ENCODE data around the gene ERAL1.

ERAL1 gene

GRCh38 chr17:28854457-28855335, at the start of gene ERAL1:
TSS of gene ERAL1 (plus strand) at chr17:28855016. CDS start at chr17:28855035, 19 bp downstream.
- peaks cover 20% of the 10 kb centered on the region for H3K36me3 ChIP-seq (ENCODE audit: control insufficient read depth, low read depth, low read length)
- no peaks in the 10 kb centered on the region for H3K9me3 ChIP-seq (ENCODE audit: control insufficient read depth, low read depth, low read length)
- H3K9ac ChIP-seq (ENCODE audit: low read length) = peak within 1 kb of the TSS; percentile 74
- peak within 1 kb of the TSS; percentile 87 for H3K4me3 ChIP-seq (ENCODE audit: low read length)
- peaks cover 3% of the 10 kb centered on the region for H3K4me1 ChIP-seq (ENCODE audit: control insufficient read depth, low read depth, low read length)
- peak within 1 kb of the TSS; percentile 19 for H3K27ac ChIP-seq (ENCODE audit: low read length)
- H3K27me3 ChIP-seq (ENCODE audit: control insufficient read depth, insufficient read depth, low read length) = no peaks in the 10 kb centered on the region

DNA sequence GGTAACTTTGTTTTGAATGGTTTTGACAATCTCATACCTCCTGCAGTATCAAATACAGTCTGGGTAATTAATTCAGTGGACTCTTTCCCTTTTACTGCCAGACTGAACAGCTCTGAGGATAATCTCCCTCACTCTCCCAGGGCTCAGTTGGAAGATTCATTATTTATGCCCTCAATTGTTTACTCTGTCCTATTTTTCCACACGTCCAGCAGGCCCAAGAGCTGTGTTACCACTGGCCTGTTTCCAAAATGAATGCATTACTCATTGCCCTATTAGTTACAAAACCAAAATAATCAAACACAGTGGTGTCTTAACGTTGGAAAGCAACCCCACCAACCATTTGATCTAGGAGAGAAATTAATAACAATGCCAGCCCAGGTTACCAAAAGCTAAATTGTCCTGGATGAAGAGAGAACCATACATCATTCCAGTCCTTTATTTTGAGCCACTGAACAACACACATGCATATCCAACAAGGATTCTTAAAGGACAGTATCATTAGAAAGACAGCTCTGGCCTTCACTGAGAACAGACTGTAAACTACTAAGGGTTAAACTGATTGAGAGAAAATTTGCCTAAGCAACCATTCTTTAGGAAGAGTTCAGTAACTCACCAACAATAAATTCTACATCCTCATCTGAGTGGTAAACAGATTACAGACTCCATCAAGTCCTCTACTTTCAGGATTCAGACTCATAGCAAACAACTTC, 46.7 kb upstream of the ERAL1 start:
- peak overlapping the region; percentile 59 for H3K9ac ChIP-seq (ENCODE audit: low read length)
- peaks cover 22% of the 10 kb centered on the region for H3K36me3 ChIP-seq (ENCODE audit: control insufficient read depth, low read depth, low read length)
- peak overlapping the region; percentile 65 for H3K27ac ChIP-seq (ENCODE audit: low read length)
- no peaks in the 10 kb centered on the region for H3K9me3 ChIP-seq (ENCODE audit: control insufficient read depth, low read depth, low read length)
- peak overlapping the region; percentile 43 for H3K4me3 ChIP-seq (ENCODE audit: low read length)
- H3K27me3 ChIP-seq (ENCODE audit: control insufficient read depth, insufficient read depth, low read length) = no peaks in the 10 kb centered on the region
- peaks cover 33% of the 10 kb centered on the region for H3K4me1 ChIP-seq (ENCODE audit: control insufficient read depth, low read depth, low read length)

GRCh38 chr17:28810437-28810836, 44.4 kb upstream of the ERAL1 start:
- peak overlapping the region; percentile 98 for H3K4me3 ChIP-seq (ENCODE audit: low read length)
- H3K27ac ChIP-seq (ENCODE audit: low read length) = no peak overlapping the region
- peaks cover 33% of the 10 kb centered on the region for H3K4me1 ChIP-seq (ENCODE audit: control insufficient read depth, low read depth, low read length)
- H3K36me3 ChIP-seq (ENCODE audit: control insufficient read depth, low read depth, low read length) = peaks cover 13% of the 10 kb centered on the region
- no peak overlapping the region for H3K9ac ChIP-seq (ENCODE audit: low read length)
- H3K9me3 ChIP-seq (ENCODE audit: control insufficient read depth, low read depth, low read length) = no peaks in the 10 kb centered on the region
- H3K27me3 ChIP-seq (ENCODE audit: control insufficient read depth, insufficient read depth, low read length) = no peaks in the 10 kb centered on the region

- no peaks in the 10 kb centered on the region for H3K27me3 ChIP-seq (ENCODE audit: control insufficient read depth, insufficient read depth, low read length)
- H3K4me3 ChIP-seq (ENCODE audit: low read length) = peak overlapping the region; percentile 98
- peak overlapping the region; percentile 81 for H3K27ac ChIP-seq (ENCODE audit: low read length)
- H3K36me3 ChIP-seq (ENCODE audit: control insufficient read depth, low read depth, low read length) = peaks cover 1% of the 10 kb centered on the region
- peak overlapping the region; percentile 91 for H3K9ac ChIP-seq (ENCODE audit: low read length)
- peaks cover 33% of the 10 kb centered on the region for H3K4me1 ChIP-seq (ENCODE audit: control insufficient read depth, low read depth, low read length)
- H3K9me3 ChIP-seq (ENCODE audit: control insufficient read depth, low read depth, low read length) = no peaks in the 10 kb centered on the region
Observed at GRCh38 chr17:28811651-28812090, 43.1 kb upstream of the ERAL1 start.

- Histone ChIP-seq H3K4me3 (ENCODE audit: low read length) (peak overlapping the region; percentile 98), H3K27ac (ENCODE audit: low read length) (peak overlapping the region; percentile 81), H3K4me1 (ENCODE audit: control insufficient read depth, low read depth, low read length) (peaks cover 31% of the 10 kb centered on the region), H3K36me3 (ENCODE audit: control insufficient read depth, low read depth, low read length) (no peaks in the 10 kb centered on the region), H3K9me3 (ENCODE audit: control insufficient read depth, low read depth, low read length) (no peaks in the 10 kb centered on the region), H3K27me3 (ENCODE audit: control insufficient read depth, insufficient read depth, low read length) (no peaks in the 10 kb centered on the region), H3K9ac (ENCODE audit: low read length) (peak overlapping the region; percentile 91)
Observed at GRCh38 chr17:28812091-28812747, 42.6 kb upstream of the ERAL1 start.

GRCh38 chr17:28812748-28813377, 42.0 kb upstream of the ERAL1 start:
- no peaks in the 10 kb centered on the region for H3K9me3 ChIP-seq (ENCODE audit: control insufficient read depth, low read depth, low read length)
- H3K4me1 ChIP-seq (ENCODE audit: control insufficient read depth, low read depth, low read length) = peaks cover 24% of the 10 kb centered on the region
- H3K36me3 ChIP-seq (ENCODE audit: control insufficient read depth, low read depth, low read length) = no peaks in the 10 kb centered on the region
- H3K4me3 ChIP-seq (ENCODE audit: low read length) = peak overlapping the region; percentile 98
- H3K9ac ChIP-seq (ENCODE audit: low read length) = peak overlapping the region; percentile 77
- no peaks in the 10 kb centered on the region for H3K27me3 ChIP-seq (ENCODE audit: control insufficient read depth, insufficient read depth, low read length)
- H3K27ac ChIP-seq (ENCODE audit: low read length) = peak overlapping the region; percentile 70

- H3K4me1 ChIP-seq (ENCODE audit: control insufficient read depth, low read depth, low read length) = no peaks in the 10 kb centered on the region
- no peak overlapping the region for H3K27ac ChIP-seq (ENCODE audit: low read length)
- no peak overlapping the region for H3K4me3 ChIP-seq (ENCODE audit: low read length)
- H3K9me3 ChIP-seq (ENCODE audit: control insufficient read depth, low read depth, low read length) = no peaks in the 10 kb centered on the region
- no peaks in the 10 kb centered on the region for H3K27me3 ChIP-seq (ENCODE audit: control insufficient read depth, insufficient read depth, low read length)
- H3K9ac ChIP-seq (ENCODE audit: low read length) = no peak overlapping the region
- no peaks in the 10 kb centered on the region for H3K36me3 ChIP-seq (ENCODE audit: control insufficient read depth, low read depth, low read length)
Observed at GRCh38 chr17:28816540-28816939, 38.3 kb upstream of the ERAL1 start.

DNA sequence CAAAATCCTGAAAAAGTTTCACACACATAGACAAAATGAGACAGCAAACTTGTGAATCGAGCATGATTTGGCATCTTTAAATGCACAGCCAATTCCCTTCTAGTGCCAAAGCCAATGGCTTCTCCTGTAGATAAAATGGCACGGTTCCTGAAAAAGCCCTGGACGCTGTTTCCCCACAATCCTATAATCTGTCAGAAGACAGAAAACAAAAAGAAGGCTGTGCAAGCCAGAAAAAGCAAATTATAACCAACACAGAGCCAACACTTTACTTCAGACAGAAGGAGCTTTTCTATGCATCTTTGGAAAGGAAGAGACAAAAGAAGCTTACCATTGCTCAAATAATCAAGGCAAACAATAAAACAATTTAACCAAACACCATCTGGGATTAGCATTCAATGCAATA, 36.0 kb upstream of the ERAL1 start:
- Histone ChIP-seq H3K27ac (ENCODE audit: low read length) (no peak overlapping the region), H3K4me1 (ENCODE audit: control insufficient read depth, low read depth, low read length) (no peaks in the 10 kb centered on the region), H3K36me3 (ENCODE audit: control insufficient read depth, low read depth, low read length) (no peaks in the 10 kb centered on the region), H3K27me3 (ENCODE audit: control insufficient read depth, insufficient read depth, low read length) (no peaks in the 10 kb centered on the region), H3K9ac (ENCODE audit: low read length) (no peak overlapping the region), H3K9me3 (ENCODE audit: control insufficient read depth, low read depth, low read length) (no peaks in the 10 kb centered on the region), H3K4me3 (ENCODE audit: low read length) (no peak overlapping the region)

- no peaks in the 10 kb centered on the region for H3K27me3 ChIP-seq (ENCODE audit: control insufficient read depth, insufficient read depth, low read length)
- no peak overlapping the region for H3K4me3 ChIP-seq (ENCODE audit: low read length)
- no peaks in the 10 kb centered on the region for H3K9me3 ChIP-seq (ENCODE audit: control insufficient read depth, low read depth, low read length)
- H3K9ac ChIP-seq (ENCODE audit: low read length) = no peak overlapping the region
- H3K36me3 ChIP-seq (ENCODE audit: control insufficient read depth, low read depth, low read length) = no peaks in the 10 kb centered on the region
- no peak overlapping the region for H3K27ac ChIP-seq (ENCODE audit: low read length)
- no peaks in the 10 kb centered on the region for H3K4me1 ChIP-seq (ENCODE audit: control insufficient read depth, low read depth, low read length)
Observed at GRCh38 chr17:28819582-28819981, 35.2 kb upstream of the ERAL1 start.

GRCh38 chr17:28827672-28828071, 27.1 kb upstream of the ERAL1 start:
- no peak overlapping the region for H3K9ac ChIP-seq (ENCODE audit: low read length)
- H3K4me3 ChIP-seq (ENCODE audit: low read length) = no peak overlapping the region
- no peaks in the 10 kb centered on the region for H3K36me3 ChIP-seq (ENCODE audit: control insufficient read depth, low read depth, low read length)
- no peaks in the 10 kb centered on the region for H3K4me1 ChIP-seq (ENCODE audit: control insufficient read depth, low read depth, low read length)
- no peaks in the 10 kb centered on the region for H3K9me3 ChIP-seq (ENCODE audit: control insufficient read depth, low read depth, low read length)
- H3K27ac ChIP-seq (ENCODE audit: low read length) = no peak overlapping the region
- H3K27me3 ChIP-seq (ENCODE audit: control insufficient read depth, insufficient read depth, low read length) = no peaks in the 10 kb centered on the region
